ENCODE results near the gene ELFN2.
A peak's percentile ranks its signal among the peaks of the same experiment; 100 is the strongest.

ELFN2 gene

DNA sequence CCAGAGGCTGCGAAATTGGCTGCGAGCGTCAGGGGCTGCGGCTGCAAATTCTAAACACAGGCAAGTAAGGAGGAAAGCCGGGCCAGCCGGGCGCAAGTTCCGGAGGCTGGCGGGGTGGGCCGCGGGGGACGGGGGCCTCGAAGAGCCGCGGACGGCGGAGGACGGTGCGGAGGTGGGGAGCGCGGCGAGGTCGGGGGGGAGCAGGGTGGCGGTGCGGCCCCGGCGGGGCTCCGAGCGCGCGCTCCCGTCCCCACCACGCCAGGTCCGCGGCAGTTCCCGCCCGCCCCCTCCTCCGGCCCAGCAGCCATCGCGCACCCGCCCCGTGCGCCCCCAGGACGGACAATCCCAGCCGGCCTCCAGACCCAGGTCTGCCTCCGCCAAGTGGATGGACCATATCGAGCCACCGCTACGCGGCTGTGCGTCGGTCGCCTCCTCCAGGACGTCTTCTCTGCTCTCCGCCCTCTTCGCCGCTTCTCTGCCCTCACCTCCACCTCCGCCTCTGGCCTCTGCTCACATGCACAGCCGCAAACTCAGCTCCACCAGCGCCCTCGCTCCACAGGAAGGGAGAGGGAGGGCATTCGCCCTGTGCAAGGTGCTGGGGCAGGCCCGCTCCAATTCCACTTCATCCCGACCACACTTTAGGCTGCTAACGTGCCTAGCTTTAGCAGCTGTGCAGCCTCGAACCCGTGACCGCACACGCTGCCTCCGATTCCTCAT is 7.2 kb downstream of the ELFN2 start:
- H3K4me3 ChIP-seq (ENCODE audit: low read depth in 1 of 5, low read length in 5 of 5) = peak overlapping the region in 3 of 5 donors; percentile 16 to 50 (median 37)
- peaks cover 0 to 20% (median 11%) of the 10 kb centered on the region in 5 donors for H3K4me1 ChIP-seq (ENCODE audit: control insufficient read depth in 5 of 5, insufficient read depth in 5 of 5, low read length in 5 of 5)
- H3K9ac ChIP-seq (ENCODE audit: low read length in 5 of 5) = no peak overlapping the region
- no peaks in the 10 kb centered on the region for H3K9me3 ChIP-seq (ENCODE audit: control insufficient read depth in 5 of 5, low read length in 5 of 5)
- no peak overlapping the region for H3K27ac ChIP-seq (ENCODE audit: low read depth, low read length)
- H3K36me3 ChIP-seq (ENCODE audit: control insufficient read depth in 5 of 5, insufficient read depth in 5 of 5, low read length in 5 of 5) = no peaks in the 10 kb centered on the region
- peaks cover 34 to 59% (median 53%) of the 10 kb centered on the region in 5 donors for H3K27me3 ChIP-seq (ENCODE audit: control insufficient read depth in 5 of 5, insufficient read depth in 4 of 5, low read length in 5 of 5)

DNA sequence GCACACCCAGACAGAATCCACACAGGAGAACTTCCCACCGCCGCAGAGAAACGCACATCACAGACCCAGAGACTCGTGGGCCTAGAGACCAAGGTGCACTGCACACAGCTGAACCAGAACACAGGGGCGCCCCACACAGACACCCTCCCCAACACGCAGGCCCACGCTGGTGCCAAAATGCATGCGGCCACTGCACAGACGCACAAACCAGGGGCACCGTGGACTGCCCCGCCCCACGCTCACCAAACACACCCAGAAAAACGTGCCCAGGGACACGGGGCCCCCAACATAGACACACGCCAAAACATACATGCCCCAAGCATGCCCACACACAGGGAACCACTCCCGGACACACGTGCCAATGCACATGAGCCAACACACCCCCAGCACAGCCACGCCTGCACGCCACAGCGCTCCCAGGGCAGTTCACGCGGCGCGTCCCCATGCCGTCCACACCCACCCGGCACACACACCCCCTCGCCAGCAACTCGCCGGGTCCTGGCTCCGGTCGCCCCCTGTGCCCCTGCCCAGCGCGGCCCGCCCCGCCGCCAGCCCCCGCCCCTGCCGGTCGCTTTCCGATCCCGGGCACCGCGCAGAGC is 7.8 kb downstream of the ELFN2 start:
- Histone ChIP-seq H3K9ac (ENCODE audit: low read length in 5 of 5) (no peak overlapping the region), H3K36me3 (ENCODE audit: control insufficient read depth in 5 of 5, insufficient read depth in 5 of 5, low read length in 5 of 5) (no peaks in the 10 kb centered on the region), H3K4me1 (ENCODE audit: control insufficient read depth in 5 of 5, insufficient read depth in 5 of 5, low read length in 5 of 5) (peaks cover 0 to 20% (median 11%) of the 10 kb centered on the region in 5 donors), H3K27me3 (ENCODE audit: control insufficient read depth in 5 of 5, insufficient read depth in 4 of 5, low read length in 5 of 5) (peaks cover 39 to 63% (median 55%) of the 10 kb centered on the region in 5 donors), H3K4me3 (ENCODE audit: low read depth in 1 of 5, low read length in 5 of 5) (no peak overlapping the region), H3K27ac (ENCODE audit: low read depth, low read length) (no peak overlapping the region), H3K9me3 (ENCODE audit: control insufficient read depth in 5 of 5, low read length in 5 of 5) (no peaks in the 10 kb centered on the region)

DNA sequence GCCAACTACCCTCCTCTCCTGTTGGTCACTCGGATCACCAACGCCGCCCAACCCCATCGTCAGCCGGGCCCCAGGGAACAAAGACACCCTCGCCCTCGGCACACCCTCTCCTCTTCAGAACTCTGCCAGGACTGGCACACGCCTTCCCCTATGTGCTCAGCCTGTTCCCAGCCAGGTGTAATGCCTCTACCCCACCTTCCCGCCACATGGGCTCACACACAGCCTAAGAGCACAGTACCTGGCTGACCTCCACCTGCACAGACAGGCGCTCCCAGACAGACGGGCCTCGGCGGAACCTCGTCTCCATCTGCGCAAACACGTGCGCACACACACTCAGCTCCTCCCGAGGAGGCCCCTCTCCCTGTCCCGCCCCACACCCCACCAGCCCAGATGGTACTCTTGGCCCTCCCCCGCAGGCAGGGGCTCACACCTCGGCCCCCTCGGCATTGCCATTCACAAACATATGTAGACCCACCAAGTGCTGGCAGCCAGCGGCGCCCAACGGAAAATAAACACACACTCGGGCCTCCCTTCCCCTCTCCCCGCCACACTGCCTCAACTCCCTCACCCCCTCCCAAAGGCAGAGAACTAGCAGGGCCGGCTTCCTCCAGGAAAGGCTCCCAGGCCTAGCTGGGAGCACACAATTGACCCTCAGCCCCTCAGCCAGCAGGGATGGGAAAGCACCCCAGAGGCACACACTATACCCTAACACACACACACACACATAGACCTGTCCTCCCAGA is 8.5 kb downstream of the ELFN2 start:
- Histone ChIP-seq H3K4me3 (ENCODE audit: low read depth in 1 of 5, low read length in 5 of 5) (no peak overlapping the region), H3K27ac (ENCODE audit: low read depth, low read length) (no peak overlapping the region), H3K4me1 (ENCODE audit: control insufficient read depth in 5 of 5, insufficient read depth in 5 of 5, low read length in 5 of 5) (peaks cover 0 to 20% (median 11%) of the 10 kb centered on the region in 5 donors), H3K36me3 (ENCODE audit: control insufficient read depth in 5 of 5, insufficient read depth in 5 of 5, low read length in 5 of 5) (no peaks in the 10 kb centered on the region), H3K27me3 (ENCODE audit: control insufficient read depth in 5 of 5, insufficient read depth in 4 of 5, low read length in 5 of 5) (peaks cover 39 to 62% (median 50%) of the 10 kb centered on the region in 5 donors), H3K9ac (ENCODE audit: low read length in 5 of 5) (no peak overlapping the region), H3K9me3 (ENCODE audit: control insufficient read depth in 5 of 5, low read length in 5 of 5) (no peaks in the 10 kb centered on the region)

DNA sequence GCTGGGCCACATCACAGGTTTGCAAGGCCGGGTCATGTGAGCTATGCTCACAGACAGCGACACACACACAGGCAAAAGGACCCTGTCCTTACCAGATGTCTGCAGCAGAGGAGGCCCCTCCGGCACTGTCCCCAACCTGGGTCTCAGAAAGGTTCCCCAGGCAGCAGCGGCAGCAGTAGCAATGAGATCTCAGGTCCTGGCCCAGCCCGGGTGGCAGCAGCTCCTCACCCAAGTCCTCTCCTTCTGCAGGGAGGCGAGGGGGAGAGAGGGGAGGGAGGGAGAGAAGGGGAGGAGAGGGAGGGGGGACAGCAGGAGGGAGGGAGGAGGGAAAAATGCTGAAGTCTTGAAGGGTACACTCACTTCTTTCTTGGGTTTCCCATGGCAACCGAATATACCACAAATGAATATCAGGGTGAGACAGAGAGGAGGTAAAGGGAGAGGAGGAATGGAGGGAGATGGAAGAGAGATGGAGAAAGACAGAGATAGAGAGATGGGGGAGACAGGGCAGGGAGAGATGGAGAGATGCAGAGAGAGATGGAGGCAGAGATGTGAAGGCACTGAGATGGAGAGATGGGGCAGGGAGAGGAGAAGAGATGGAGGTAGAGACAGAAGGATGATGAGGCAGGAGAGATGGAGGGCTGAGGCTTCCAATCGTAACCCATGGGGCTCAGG is 9.5 kb downstream of the ELFN2 start:
- Histone ChIP-seq H3K4me3 (ENCODE audit: low read depth in 1 of 5, low read length in 5 of 5) (no peak overlapping the region), H3K27ac (ENCODE audit: low read depth, low read length) (no peak overlapping the region), H3K27me3 (ENCODE audit: control insufficient read depth in 5 of 5, insufficient read depth in 4 of 5, low read length in 5 of 5) (peaks cover 39 to 66% (median 50%) of the 10 kb centered on the region in 5 donors), H3K36me3 (ENCODE audit: control insufficient read depth in 5 of 5, insufficient read depth in 5 of 5, low read length in 5 of 5) (no peaks in the 10 kb centered on the region), H3K9ac (ENCODE audit: low read length in 5 of 5) (no peak overlapping the region), H3K4me1 (ENCODE audit: control insufficient read depth in 5 of 5, insufficient read depth in 5 of 5, low read length in 5 of 5) (peaks cover 0 to 20% (median 11%) of the 10 kb centered on the region in 5 donors), H3K9me3 (ENCODE audit: control insufficient read depth in 5 of 5, low read length in 5 of 5) (no peaks in the 10 kb centered on the region)

DNA sequence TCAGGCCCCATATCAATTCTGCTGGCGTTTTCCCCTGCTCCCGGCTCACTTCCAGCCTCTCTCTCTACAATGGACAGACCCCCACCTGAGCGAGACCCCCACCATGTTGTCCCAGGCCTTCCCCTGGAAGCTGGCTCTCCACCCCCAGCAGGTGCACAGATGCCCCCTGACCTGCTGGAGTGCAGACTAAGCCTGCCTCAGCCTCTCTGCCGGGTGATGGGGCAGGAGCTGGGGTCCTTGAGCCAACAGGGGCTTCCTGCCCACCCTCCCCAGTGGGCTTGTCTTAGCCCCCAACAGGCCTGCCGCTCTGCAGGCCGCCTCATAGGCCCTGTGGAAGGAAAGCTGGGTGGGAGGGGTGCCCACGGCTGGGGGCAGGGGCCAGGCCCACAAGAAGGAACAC is 10.0 kb downstream of the ELFN2 start:
- Histone ChIP-seq H3K9me3 (ENCODE audit: control insufficient read depth in 5 of 5, low read length in 5 of 5) (no peaks in the 10 kb centered on the region), H3K4me1 (ENCODE audit: control insufficient read depth in 5 of 5, insufficient read depth in 5 of 5, low read length in 5 of 5) (peaks cover 0 to 20% (median 11%) of the 10 kb centered on the region in 5 donors), H3K36me3 (ENCODE audit: control insufficient read depth in 5 of 5, insufficient read depth in 5 of 5, low read length in 5 of 5) (no peaks in the 10 kb centered on the region), H3K27me3 (ENCODE audit: control insufficient read depth in 5 of 5, insufficient read depth in 4 of 5, low read length in 5 of 5) (peaks cover 39 to 68% (median 55%) of the 10 kb centered on the region in 5 donors), H3K4me3 (ENCODE audit: low read depth in 1 of 5, low read length in 5 of 5) (no peak overlapping the region), H3K27ac (ENCODE audit: low read depth, low read length) (no peak overlapping the region), H3K9ac (ENCODE audit: low read length in 5 of 5) (no peak overlapping the region)

DNA sequence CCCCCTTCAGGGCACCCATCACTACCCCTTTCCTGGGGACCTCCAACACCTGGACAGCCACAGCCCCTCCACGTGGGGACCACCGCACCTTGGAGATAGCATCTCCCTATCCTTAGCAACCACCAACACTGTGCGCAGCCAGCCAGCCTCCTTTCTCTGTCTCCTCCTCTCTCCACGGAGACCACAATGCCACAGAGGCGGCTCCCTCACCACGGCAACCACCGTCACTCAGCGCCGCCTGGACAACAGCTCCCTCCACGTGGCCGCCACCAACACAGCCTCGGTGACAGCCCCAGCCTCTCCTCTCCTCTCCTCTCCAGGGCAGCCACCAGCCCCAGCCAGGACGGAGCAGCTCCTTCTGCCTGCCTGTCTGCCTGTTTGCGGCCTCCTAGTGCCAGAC is 10.5 kb downstream of the ELFN2 start:
- Histone ChIP-seq H3K27ac (ENCODE audit: low read depth, low read length) (no peak overlapping the region), H3K27me3 (ENCODE audit: control insufficient read depth in 5 of 5, insufficient read depth in 4 of 5, low read length in 5 of 5) (peaks cover 35 to 68% (median 56%) of the 10 kb centered on the region in 5 donors), H3K4me1 (ENCODE audit: control insufficient read depth in 5 of 5, insufficient read depth in 5 of 5, low read length in 5 of 5) (peaks cover 0 to 20% (median 11%) of the 10 kb centered on the region in 5 donors), H3K9me3 (ENCODE audit: control insufficient read depth in 5 of 5, low read length in 5 of 5) (no peaks in the 10 kb centered on the region), H3K9ac (ENCODE audit: low read length in 5 of 5) (no peak overlapping the region), H3K36me3 (ENCODE audit: control insufficient read depth in 5 of 5, insufficient read depth in 5 of 5, low read length in 5 of 5) (no peaks in the 10 kb centered on the region), H3K4me3 (ENCODE audit: low read depth in 1 of 5, low read length in 5 of 5) (no peak overlapping the region)

DNA sequence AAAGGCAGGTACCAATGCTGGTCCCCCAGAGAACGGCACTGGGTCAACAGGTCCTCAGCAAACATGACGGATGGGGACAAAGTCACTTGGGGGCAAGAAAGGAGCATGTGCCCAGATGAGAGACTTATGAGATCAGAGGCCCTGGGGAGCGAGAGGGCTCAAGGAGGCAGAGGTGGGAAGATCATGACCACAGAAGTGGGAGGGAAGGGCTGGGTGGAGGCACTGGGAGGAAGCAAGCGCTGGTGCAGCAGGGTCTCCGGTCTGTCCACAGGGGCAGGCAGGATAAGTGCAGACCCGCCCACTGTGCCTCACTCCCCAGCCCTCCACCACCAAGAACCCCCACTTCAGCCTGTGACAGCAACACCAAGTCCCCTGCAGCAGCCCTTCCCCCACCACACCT is 10.9 kb downstream of the ELFN2 start:
- H3K4me1 ChIP-seq (ENCODE audit: control insufficient read depth in 5 of 5, insufficient read depth in 5 of 5, low read length in 5 of 5) = peaks cover 0 to 16% (median 11%) of the 10 kb centered on the region in 5 donors
- H3K4me3 ChIP-seq (ENCODE audit: low read depth in 1 of 5, low read length in 5 of 5) = no peak overlapping the region
- no peak overlapping the region for H3K9ac ChIP-seq (ENCODE audit: low read length in 5 of 5)
- H3K9me3 ChIP-seq (ENCODE audit: control insufficient read depth in 5 of 5, low read length in 5 of 5) = no peaks in the 10 kb centered on the region
- no peak overlapping the region for H3K27ac ChIP-seq (ENCODE audit: low read depth, low read length)
- no peaks in the 10 kb centered on the region for H3K36me3 ChIP-seq (ENCODE audit: control insufficient read depth in 5 of 5, insufficient read depth in 5 of 5, low read length in 5 of 5)
- H3K27me3 ChIP-seq (ENCODE audit: control insufficient read depth in 5 of 5, insufficient read depth in 4 of 5, low read length in 5 of 5) = peaks cover 34 to 72% (median 58%) of the 10 kb centered on the region in 5 donors

DNA sequence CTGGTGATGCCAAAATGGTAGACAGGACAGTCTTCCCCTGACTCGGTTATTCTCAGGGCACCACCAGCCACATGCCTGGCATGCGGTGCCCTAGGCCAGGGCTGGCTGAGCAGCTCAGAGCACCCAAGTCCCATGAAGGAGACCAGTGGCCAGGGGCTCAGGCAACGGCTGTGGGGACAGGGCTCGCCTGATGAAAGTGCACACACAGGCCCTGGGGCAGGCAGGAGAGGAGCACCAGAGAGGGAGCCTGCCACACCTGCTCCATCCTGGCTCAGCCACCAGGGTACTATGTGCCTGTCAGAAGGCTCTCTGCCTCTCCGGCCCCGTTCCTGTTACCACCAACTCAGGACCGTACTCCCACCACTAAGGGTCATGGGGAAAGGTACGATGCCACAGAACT is 12.1 kb downstream of the ELFN2 start:
- Histone ChIP-seq H3K27me3 (ENCODE audit: control insufficient read depth in 5 of 5, insufficient read depth in 4 of 5, low read length in 5 of 5) (peaks cover 28 to 69% (median 50%) of the 10 kb centered on the region in 5 donors), H3K9me3 (ENCODE audit: control insufficient read depth in 5 of 5, low read length in 5 of 5) (no peaks in the 10 kb centered on the region), H3K27ac (ENCODE audit: low read depth, low read length) (no peak overlapping the region), H3K4me1 (ENCODE audit: control insufficient read depth in 5 of 5, insufficient read depth in 5 of 5, low read length in 5 of 5) (peaks cover 0 to 10% (median 7%) of the 10 kb centered on the region in 5 donors), H3K4me3 (ENCODE audit: low read depth in 1 of 5, low read length in 5 of 5) (no peak overlapping the region), H3K36me3 (ENCODE audit: control insufficient read depth in 5 of 5, insufficient read depth in 5 of 5, low read length in 5 of 5) (no peaks in the 10 kb centered on the region), H3K9ac (ENCODE audit: low read length in 5 of 5) (no peak overlapping the region)

DNA sequence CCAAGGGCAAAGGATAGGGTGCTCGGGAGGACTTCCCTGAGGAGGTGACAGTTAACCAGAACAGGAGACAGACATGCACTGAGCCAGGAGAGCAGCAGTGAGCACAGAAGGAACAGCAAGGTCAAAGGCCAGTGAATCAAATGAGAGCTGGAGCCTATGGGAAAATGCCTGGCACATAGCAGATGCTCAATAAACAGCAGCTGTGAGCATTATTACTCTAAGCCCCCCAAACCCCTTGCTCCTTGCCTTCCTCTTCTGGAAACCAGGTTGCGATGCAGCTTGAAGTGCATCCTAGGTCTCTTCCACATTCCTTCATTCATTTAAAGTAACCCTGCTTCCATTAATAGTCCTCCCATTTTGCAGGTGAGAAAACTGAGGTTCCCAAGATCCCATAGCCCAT is 13.0 kb downstream of the ELFN2 start:
- H3K27me3 ChIP-seq (ENCODE audit: control insufficient read depth in 5 of 5, insufficient read depth in 4 of 5, low read length in 5 of 5) = peaks cover 27 to 67% (median 49%) of the 10 kb centered on the region in 5 donors

More for the DNA sequence above, 13.0 kb downstream of the ELFN2 start:
- Histone ChIP-seq H3K27ac (ENCODE audit: low read depth, low read length) (no peak overlapping the region), H3K9ac (ENCODE audit: low read length in 5 of 5) (no peak overlapping the region), H3K36me3 (ENCODE audit: control insufficient read depth in 5 of 5, insufficient read depth in 5 of 5, low read length in 5 of 5) (no peaks in the 10 kb centered on the region), H3K9me3 (ENCODE audit: control insufficient read depth in 5 of 5, low read length in 5 of 5) (no peaks in the 10 kb centered on the region), H3K4me3 (ENCODE audit: low read depth in 1 of 5, low read length in 5 of 5) (no peak overlapping the region), H3K4me1 (ENCODE audit: control insufficient read depth in 5 of 5, insufficient read depth in 5 of 5, low read length in 5 of 5) (peaks cover 0 to 8% (median 3%) of the 10 kb centered on the region in 5 donors)
